Lower leg skin (tissue), 4 donors: ENCODE results near the gene EN1. TPM values are rescaled to one million over a fixed set of nuclear protein-coding genes. Genes with fewer than 3 reads are reported as not detected.

Experiments used
- DNase-seq, 2 donors: peaks; one replicate each; pipeline ENCODE4 v3.0.0-alpha.2; 2019; ENCODE audit warnings: low spot score in 2 of 2
- H3K4me3 ChIP-seq: fragments of 200-600 bp; sonication (generic); 2 replicates; pipeline ENCODE4 v1.5.1; 2017; ENCODE audit warnings: mild to moderate bottlenecking, low read depth; ENCODE audit not compliant: poor library complexity, severe bottlenecking
- CTCF ChIP-seq, 3 donors: fragments of 450-650 bp; IDR thresholded peaks; one replicate each; pipeline ENCODE4 v1.5.1; 2016; ENCODE audit warnings: antibody characterized with exemption in 3 of 3, mild to moderate bottlenecking in 3 of 3, moderate library complexity in 2 of 3
- POLR2A ChIP-seq, 2 donors: fragments of 450-650 bp; IDR thresholded peaks; one replicate each; pipeline ENCODE4 v1.6.1; 2016 to 2017; ENCODE audit warnings: antibody characterized with exemption in 2 of 2, mild to moderate bottlenecking in 1 of 2, moderate library complexity in 1 of 2
- WGBS, 2 donors: methylation state at CpG; one replicate each; pipeline ENCODE4 v1.1.5; 2018; 5-methylcytosine and 5-hydroxymethylcytosine counted together
- intact Hi-C: fragments of 100-400 bp; cut with DNase I; formaldehyde crosslinking; loops from one replicate; pipeline ENCODE4 v1.15.0; 2023; ENCODE audit warnings: low total_unique reads
- total RNA-seq, 4 donors: library from RNA; depleted of rRNA; stranded (reverse); fragments of >200 nt; gene quantifications; one replicate each; pipeline ENCODE4 v1.1.0, GENCODE V29; 2016

Gene EN1
- total RNA-seq, 4 donors from 2014 or later, result 10.2 to 23.2 (median 17.7) TPM

- H3K4me3 ChIP-seq, result no peak overlapping the region
- intact Hi-C loops, result no loop called here
- TF ChIP-seq POLR2A (IDR thresholded peaks at IDR 0.05) (no peak), CTCF (IDR thresholded peaks at IDR 0.05) (no peak)
- 71% methylated on average over 6 of the region's 6 CpGs for WGBS, 2 donors
- peak in 1 of 2 donors; percentile 73 for DNase-seq
Measured at GRCh38 chr2:118838741-118839455, 8.6 kb downstream of the EN1 start.

DNA sequence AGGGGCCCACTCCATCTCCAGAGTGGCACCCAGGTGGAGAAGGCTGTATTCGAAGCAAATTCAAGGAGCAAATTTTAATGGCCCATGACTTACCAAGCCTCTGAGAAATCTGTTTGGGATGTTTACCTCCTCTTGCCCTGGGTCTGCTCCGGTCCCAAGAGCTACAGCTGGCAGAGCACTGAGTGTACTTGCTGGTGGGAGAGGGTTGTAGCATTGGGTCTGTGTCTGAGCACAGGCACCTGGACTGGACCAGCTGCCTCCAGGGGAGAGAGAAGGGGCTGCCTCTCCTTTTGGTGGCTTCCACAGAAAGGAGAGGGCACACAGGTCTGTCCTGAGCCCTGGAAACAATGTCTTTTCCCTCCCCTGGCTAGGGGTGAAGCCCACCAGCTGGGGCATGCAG, 9.8 kb downstream of the EN1 start:
- TF ChIP-seq CTCF (IDR thresholded peaks at IDR 0.05) (no peak), POLR2A (IDR thresholded peaks at IDR 0.05) (no peak)
- H3K4me3 ChIP-seq, result no peak overlapping the region
- peak in 1 of 2 donors; percentile 56 for DNase-seq
- intact Hi-C loops, result no loop called here
- 49 to 68% methylated on average over 2 of the region's 2 CpGs for WGBS, 2 donors

GRCh38 chr2:118837067-118837466, 10.4 kb downstream of the EN1 start:
- H3K4me3 ChIP-seq, result no peak overlapping the region
- DNase-seq, result peak in 1 of 2 donors; percentile 53
- no peak for TF ChIP-seq POLR2A (IDR thresholded peaks at IDR 0.05)
- intact Hi-C loops, result no loop called here
- 61 to 64% methylated on average over 9 of the region's 9 CpGs for WGBS, 2 donors

- H3K4me3 ChIP-seq, result no peak overlapping the region
- TF ChIP-seq POLR2A (IDR thresholded peaks at IDR 0.05), result no peak
- TF ChIP-seq CTCF (IDR thresholded peaks at IDR 0.05), result no peak
- 57 to 58% methylated on average over 8 of the region's 8 CpGs for WGBS, 2 donors
- DNase-seq, result peak in 1 of 2 donors; percentile 73
- intact Hi-C loops, result no loop called here
Measured at GRCh38 chr2:118836411-118836930, 11.0 kb downstream of the EN1 start.

- DNase-seq, result peak in 1 of 2 donors; percentile 87
- peak overlapping the region; percentile 35 for H3K4me3 ChIP-seq
- 3 to 5% methylated on average over 39 to 53 of the region's 53 CpGs for WGBS, 2 donors
- TF ChIP-seq CTCF (IDR thresholded peaks at IDR 0.05) (no peak), POLR2A (IDR thresholded peaks at IDR 0.05) (no peak)
- intact Hi-C loops, result no loop called here
Measured at GRCh38 chr2:118835746-118836410, 11.6 kb downstream of the EN1 start.
